ENCODE measurements around the gene TMEM255B. TPM values are rescaled to one million over a fixed set of nuclear protein-coding genes. Genes with fewer than 3 reads are reported as not detected.
"Not testable (repeated sequence)": the region's sequence is repeated elsewhere in the genome, so short reads cannot be mapped to it uniquely, and the experiment has no call there.

The TMEM255B gene
- total RNA-seq, 1 donor from 2014 or later: 10.7 TPM

DNA sequence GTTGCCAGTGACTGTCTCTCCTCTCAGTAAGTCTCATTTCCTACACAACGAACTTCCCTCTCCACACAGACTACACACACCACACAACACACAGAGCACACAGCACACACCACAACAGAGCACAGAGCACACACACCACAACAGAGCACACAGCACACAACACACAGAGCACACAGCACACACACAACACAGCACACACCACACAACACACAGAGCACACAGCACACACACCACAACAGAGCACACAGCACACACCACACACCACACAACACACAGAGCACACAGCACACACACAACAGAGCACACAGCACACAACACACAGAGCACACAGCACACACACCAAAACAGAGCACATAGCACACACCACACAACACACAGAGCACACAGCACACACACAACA, 36.3 kb downstream of the TMEM255B start:
- DNase-seq (ENCODE audit: low spot score); intact Hi-C loops (cut with DNase I): not testable (repeated sequence)

DNA sequence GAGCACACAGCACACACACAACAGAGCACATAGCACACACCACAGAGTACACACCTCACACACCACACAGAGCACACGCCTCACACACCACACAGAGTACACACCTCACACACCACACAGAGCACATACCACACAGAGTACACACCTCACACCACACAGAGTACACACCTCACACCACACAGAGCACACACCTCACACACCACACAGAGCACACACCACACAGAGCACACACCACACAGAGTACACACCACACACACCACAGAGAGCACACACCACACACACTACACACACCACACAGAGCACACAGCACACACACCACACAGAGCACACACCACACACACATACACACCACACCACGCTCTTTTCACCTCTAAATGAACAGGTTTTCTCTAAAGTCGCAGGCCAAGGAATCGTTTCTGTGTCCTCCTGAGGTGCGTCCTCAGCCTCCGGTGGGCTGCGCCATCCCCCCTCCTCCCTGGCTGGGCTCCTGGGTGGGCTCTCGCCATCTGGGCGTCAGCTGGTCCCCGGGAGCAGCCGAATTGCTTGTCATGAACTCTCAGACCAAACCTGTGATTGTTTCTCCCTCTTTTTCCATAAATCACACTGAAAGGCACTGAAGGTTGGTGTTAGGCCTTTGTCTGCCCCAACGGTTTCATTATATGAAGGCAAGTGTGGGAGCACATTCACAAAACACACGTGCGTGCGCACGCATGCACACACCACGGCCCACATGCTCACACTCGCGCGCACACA, 37.4 kb downstream of the TMEM255B start:
- peak; percentile 55 for DNase-seq (ENCODE audit: low spot score)

GRCh38 chr13:113796964-113797676, 38.1 kb downstream of the TMEM255B start:
- intact Hi-C loops (cut with DNase I): no loop called here
- peak; percentile 74 for DNase-seq (ENCODE audit: low spot score)

More for the DNA sequence above, 37.4 kb downstream of the TMEM255B start:
- intact Hi-C loops (cut with DNase I): no loop called here

- intact Hi-C loops (cut with DNase I): no loop called here
- no peak for DNase-seq (ENCODE audit: low spot score)
Measured at GRCh38 chr13:113798200-113798811, 39.3 kb downstream of the TMEM255B start.

DNA sequence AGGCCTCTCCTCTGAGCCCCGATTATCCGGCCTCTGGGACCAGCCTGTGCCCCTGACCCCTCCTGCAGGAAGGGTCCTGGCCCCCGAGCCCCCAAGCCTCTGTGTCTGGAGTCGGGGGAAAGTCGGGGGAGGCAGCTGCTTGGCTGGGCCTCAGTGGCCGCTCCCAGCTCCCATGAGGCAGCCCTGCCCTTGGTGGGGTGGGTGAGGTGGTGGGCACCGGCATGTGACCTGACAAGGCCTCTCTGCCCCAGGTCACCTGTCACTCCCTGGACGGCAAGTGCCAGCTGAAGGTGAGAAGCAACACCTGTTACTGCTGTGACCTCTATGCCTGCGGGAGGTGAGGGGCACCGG, 41.5 kb downstream of the TMEM255B start:
- intact Hi-C loops (cut with DNase I): no loop called here

DNA sequence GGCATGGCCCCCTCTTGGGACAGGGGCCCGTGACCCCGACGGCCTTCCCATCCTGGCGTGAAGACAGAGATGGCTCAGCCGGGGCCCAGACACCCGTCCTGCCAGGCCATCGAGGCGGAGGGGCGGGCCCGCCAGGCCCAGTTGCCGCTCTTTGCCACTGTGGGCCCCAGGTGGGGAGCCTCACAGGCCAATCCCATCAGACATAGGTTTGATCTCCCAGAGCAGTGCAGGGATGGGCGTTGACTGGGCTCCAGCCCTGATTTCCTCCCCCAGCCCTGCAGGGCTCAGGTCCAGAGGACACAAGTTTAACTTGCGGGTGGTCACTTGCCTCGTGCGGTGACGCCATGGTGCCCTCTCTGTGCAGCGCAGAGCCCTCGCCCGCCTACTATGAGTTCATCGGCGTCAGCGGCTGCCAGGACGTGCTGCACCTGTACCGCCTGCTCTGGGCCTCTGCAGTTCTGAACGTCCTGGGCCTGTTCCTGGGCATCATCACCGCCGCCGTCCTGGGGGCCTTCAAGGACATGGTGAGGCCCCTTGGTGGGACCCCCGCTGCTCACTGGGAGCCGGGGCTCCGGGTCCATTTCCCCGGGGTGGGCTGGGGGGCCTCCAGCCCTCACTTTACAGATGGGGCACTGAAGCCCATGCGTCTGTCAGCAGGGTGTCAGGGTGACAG, 42.4 kb downstream of the TMEM255B start:
- no peak for DNase-seq (ENCODE audit: low spot score)
- intact Hi-C loops (cut with DNase I): no loop called here

More for the DNA sequence above, 41.5 kb downstream of the TMEM255B start:
- no peak for DNase-seq (ENCODE audit: low spot score)

DNA sequence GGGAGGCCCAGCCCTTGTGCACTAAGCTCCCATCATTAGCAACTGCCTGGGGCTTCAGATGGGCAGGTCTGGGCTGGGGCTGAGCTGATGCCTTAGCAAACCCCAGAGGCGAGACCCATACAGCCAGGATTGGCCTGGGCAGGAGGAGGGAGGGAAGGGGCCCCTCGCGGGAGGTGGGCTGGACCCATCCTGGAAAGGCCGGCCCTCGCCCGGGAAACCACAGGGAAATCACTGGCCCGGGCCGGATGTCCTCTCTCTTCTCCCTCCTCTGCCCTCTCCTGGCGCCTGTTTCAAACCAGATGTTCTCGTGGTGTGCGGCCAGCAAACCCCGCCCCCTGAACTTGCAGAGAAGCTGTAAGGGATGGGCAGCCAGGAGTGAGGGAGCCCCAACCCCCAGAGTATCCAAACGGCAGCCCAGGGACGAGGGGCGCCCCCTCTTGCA, 43.1 kb downstream of the TMEM255B start:
- no peak for DNase-seq (ENCODE audit: low spot score)
- intact Hi-C loops (cut with DNase I): no loop called here

GRCh38 chr13:113802761-113803160, 43.7 kb downstream of the TMEM255B start:
- intact Hi-C loops (cut with DNase I): no loop called here

DNA sequence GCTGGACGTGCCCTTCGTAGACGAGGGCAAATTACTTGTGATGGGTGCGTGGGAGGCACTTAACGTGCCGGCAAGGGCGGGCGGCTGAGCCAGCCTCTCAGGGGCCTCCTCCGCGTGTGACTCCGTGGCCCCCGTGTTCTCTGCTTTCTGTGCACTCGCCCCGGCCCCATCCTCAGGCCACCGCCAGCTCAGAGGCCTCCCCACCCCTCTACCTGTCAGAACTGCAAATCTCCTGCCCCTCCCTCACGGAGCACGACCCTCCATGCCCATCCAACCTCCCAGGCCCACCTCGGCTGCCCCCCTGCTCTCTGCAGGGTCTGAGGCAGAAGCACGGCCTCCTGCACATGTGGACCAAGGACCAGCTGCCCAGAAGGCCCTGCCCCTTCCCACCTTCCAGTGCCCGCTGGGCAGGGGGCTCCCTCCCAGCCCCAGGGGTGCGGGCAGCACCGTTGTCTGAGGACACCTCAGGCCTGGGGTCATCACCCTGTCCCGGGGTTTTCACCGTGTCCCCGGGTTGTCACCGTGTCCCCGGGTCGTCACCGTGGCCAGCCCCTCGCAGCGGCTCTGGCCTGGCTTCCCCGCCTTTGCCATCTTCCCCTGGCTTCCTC, 44.5 kb downstream of the TMEM255B start:
- DNase-seq (ENCODE audit: low spot score): no peak
- intact Hi-C loops (cut with DNase I): no loop called here

More at GRCh38 chr13:113802761-113803160, 43.7 kb downstream of the TMEM255B start:
- no peak for DNase-seq (ENCODE audit: low spot score)

DNA sequence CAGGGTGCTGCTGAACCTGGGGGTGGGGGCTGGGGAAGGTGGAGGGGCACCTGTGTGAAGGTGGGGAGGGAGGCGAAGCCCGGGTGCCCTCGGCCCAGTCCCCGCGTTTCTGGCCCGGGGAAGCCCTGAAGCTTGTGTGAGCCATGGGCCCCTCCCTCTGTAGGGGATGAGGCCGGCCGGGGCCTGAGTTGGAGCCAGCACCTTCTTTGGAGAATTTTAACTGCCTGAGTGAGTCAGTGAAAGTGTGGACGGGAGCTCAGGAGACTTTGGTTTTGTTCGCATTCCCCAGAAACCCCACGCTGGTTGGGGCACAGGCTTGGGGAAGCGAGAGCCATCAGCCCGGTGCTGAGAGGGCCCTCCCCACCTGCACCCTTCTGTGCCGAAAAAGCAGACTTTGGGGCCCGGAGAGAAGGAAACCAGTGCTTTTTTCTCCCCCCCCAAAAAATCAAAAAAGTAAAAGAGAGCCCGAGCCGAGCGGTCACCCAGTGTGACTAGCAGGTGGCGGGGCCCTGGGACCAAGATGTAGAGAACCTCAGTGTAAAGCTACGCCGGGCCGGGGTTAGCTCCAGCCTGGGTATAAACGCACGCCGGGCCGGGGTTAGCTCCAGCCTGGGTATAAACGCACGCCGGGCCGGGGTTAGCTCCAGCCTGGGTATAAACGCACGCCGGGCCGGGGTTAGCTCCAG, 45.1 kb downstream of the TMEM255B start:
- DNase-seq (ENCODE audit: low spot score): no peak
- intact Hi-C loops (cut with DNase I): no loop called here

DNA sequence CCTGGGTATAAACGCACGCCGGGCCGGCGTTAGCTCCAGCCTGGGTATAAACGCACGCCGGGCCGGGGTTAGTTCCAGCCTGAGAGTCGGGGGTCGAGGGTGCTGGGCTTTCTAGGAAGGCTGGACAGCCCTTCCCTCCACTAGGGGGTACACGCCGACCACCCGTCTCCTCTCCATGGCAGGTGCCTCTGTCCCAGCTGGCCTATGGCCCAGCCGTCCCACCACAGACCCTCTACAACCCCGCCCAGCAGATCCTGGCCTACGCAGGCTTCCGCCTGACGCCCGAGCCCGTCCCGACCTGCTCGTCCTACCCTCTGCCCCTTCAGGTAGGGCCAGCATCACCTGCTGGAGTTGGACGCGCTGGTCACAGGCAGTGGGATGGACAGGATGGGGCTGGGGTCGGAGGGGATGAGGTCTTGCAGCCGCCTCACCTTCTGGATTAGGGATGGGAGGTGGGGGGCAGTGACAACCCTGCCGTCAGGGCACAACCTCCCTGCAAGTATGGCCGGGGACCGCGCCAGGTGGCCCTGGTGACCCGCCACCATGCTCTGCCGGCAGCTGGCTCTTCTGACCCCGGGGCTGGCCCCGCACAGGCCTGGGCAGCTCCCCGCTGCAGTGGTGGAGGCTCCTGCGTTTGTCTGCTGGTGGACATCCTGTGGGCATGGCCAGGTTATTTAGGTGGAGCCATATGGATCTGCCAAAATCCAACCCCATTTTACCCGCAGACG, 45.8 kb downstream of the TMEM255B start:
- DNase-seq (ENCODE audit: low spot score): no peak
- intact Hi-C loops (cut with DNase I): no loop called here

DNA sequence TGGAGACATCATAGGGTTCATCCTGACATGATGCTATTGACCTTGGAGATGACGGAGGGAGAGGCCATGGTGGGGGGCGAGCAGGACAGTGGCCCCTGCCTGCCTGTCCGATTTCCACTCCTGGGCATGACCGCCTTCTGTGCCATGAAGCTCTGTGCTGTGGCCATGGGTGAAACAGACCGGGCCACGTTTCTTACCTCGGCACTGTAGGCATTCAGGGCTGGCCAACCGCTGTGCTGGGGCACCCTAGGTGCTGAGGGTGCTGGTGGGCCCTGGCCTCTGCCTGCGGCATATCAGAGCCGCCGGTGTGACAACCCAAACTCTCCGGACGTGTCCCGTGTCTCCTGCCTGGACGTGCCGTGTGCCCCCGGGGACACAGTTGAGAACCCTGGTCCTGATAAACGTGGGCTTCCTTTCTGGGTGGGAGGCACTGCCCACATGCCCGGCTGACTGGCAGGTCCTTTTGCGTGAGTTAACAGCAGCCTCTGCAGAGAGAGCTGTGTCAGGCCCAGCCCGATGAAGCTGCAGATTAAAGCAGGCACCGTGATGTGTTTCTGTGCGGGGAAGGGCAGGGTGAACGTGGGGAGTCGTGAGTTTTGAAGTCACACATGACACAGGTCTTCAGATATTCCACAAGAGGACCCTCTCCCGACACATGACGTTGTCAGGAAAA, 46.5 kb downstream of the TMEM255B start:
- no peak for DNase-seq (ENCODE audit: low spot score)
- intact Hi-C loops (cut with DNase I): no loop called here

DNA sequence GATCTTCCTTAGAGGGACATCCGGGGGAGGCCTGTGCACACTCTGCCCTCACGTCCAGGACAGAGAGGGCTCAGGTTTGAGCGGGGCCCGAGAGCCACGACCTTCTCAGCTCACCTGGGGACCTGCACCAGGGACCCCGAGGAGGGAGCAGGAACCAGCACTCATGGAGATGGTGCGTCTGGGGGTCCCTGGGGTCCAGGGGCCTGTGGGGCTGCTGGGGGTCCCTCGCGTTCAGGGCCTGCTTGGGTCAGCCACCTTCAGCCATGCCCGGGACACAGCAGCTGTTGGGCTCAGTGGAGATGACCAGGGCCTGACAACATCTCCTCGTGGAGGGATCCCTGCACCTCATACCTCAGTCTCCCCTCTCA, 47.1 kb downstream of the TMEM255B start:
- no peak for DNase-seq (ENCODE audit: low spot score)
- intact Hi-C loops (cut with DNase I): no loop called here

DNA sequence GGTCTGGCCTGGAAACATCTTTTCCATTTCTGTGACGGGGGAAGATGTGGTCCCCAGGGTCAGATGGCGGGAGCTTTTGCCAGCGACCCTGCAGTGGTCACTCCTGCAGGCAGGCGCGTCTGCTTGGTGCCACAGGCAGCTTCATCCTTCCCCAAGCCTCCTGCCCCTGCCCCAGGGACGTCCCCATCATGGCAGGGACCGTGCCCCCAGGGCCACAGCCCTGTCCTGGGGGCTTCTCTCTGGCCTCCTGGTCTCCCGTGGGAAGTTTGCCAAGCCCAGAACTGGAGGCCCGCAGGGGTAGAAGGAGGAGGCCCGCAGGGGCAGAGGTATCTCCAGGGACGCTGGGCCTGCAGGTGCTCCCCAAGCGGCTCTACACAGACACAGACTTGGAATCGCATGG, 47.5 kb downstream of the TMEM255B start:
- intact Hi-C loops (cut with DNase I): no loop called here
- no peak for DNase-seq (ENCODE audit: low spot score)

GRCh38 chr13:113808058-113808834, 49.2 kb downstream of the TMEM255B start:
- DNase-seq (ENCODE audit: low spot score): no peak

GRCh38 chr13:113809934-113810333, 50.9 kb downstream of the TMEM255B start:
- intact Hi-C loops (cut with DNase I): no loop called here
- DNase-seq (ENCODE audit: low spot score): no peak

More at GRCh38 chr13:113808058-113808834, 49.2 kb downstream of the TMEM255B start:
- intact Hi-C loops (cut with DNase I): no loop called here

- intact Hi-C loops (cut with DNase I): no loop called here
- DNase-seq (ENCODE audit: low spot score): no peak
Measured at GRCh38 chr13:113810640-113811039, 51.6 kb downstream of the TMEM255B start.

Measured in cardiac septum (tissue), 1 donor.